ELF-1 (cell line): ENCODE measurements around the gene WNT8A.

Experiments
- DNase-seq: peaks from one replicate; pipeline ENCODE4 v3.0.0-alpha.2; 2016; ENCODE audit warnings: low read depth, low spot score

The WNT8A gene

DNA sequence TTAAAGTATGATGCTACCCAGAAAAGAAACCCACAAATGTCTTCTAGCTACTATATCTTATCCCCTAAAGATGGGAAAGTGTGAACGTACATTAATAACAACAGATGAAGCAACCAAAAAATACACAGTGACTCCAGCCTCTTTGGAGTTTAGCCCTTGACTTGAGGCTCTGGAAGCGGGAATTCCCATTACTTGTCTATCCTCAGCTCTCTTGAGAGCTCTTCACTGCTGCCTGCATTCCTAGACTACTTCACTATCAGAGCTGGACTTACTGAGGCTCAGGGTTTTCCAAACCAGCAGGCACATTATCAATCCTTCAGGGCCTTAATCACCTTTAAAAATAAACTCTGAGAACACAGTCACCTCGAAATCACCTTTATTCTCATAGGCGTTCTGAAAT lies 56.4 kb downstream of the WNT8A start:
- DNase-seq: no peak
